OCI-M1 (cell line): ENCODE measurements around the gene HPCAL1.

ENCODE experiments used
- DNase-seq: peaks from one replicate; lab custom pipeline; 2025; lab: John Stamatoyannopoulos, UW

Gene HPCAL1

GRCh38 chr2:10355471-10356438 is 53.1 kb downstream of the HPCAL1 start:
- DNase-seq, result no peak

- DNase-seq, result no peak
Measured at GRCh38 chr2:10356439-10356811, 53.7 kb downstream of the HPCAL1 start.

GRCh38 chr2:10357193-10358169 is 54.8 kb downstream of the HPCAL1 start:
- DNase-seq, result no peak

GRCh38 chr2:10359246-10359645 is 56.5 kb downstream of the HPCAL1 start:
- no peak for DNase-seq

GRCh38 chr2:10359731-10360329 is 57.1 kb downstream of the HPCAL1 start:
- DNase-seq, result no peak

- no peak for DNase-seq
Measured at GRCh38 chr2:10360460-10360849, 57.8 kb downstream of the HPCAL1 start.

- DNase-seq, result no peak
Measured at GRCh38 chr2:10360850-10361588, 58.3 kb downstream of the HPCAL1 start.

GRCh38 chr2:10362096-10362897 is 59.6 kb downstream of the HPCAL1 start:
- no peak for DNase-seq

- no peak for DNase-seq
Measured at GRCh38 chr2:10362898-10363454, 60.3 kb downstream of the HPCAL1 start.

GRCh38 chr2:10363861-10364610 is 61.3 kb downstream of the HPCAL1 start:
- no peak for DNase-seq

GRCh38 chr2:10365412-10365811 is 62.7 kb downstream of the HPCAL1 start:
- DNase-seq, result no peak

GRCh38 chr2:10366601-10367270 is 64.0 kb downstream of the HPCAL1 start:
- DNase-seq, result no peak

GRCh38 chr2:10367472-10368439 is 65.1 kb downstream of the HPCAL1 start:
- DNase-seq, result no peak

- DNase-seq, result no peak
Measured at GRCh38 chr2:10368491-10369231, 66.0 kb downstream of the HPCAL1 start.

- peak; percentile 30 for DNase-seq
Measured at GRCh38 chr2:10369269-10370255, 66.9 kb downstream of the HPCAL1 start.

- no peak for DNase-seq
Measured at GRCh38 chr2:10370390-10370789, 67.7 kb downstream of the HPCAL1 start.
